HL-60 (cell line): Measurements from ENCODE around the gene NR2C1.

Source experiments
- DNase-seq, 2 experiments: peaks; one replicate each; pipeline ENCODE4 v3.0.0-alpha.2; 2010 to 2020; ENCODE audit warnings: low read depth in 1 of 2, low spot score in 1 of 2
- H3K27ac ChIP-seq: fragments of 250-450 bp; sonication (Bioruptor Pico); replicated peaks from 2 replicates; pipeline ENCODE4 v1.5.1; 2020; ENCODE audit warnings: mild to moderate bottlenecking, moderate library complexity
- H3K27me3 ChIP-seq: fragments of 250-450 bp; sonication (Bioruptor Pico); 2 replicates; pipeline ENCODE4 v1.5.1; 2021; ENCODE audit warnings: mild to moderate bottlenecking, moderate library complexity; ENCODE audit not compliant: insufficient read depth, poor library complexity, severe bottlenecking
- H3K4me3 ChIP-seq: replicated peaks from 2 replicates; pipeline ENCODE4 v1.5.1; 2011; ENCODE audit warnings: mild to moderate bottlenecking, control low read depth, low read length; ENCODE audit not compliant: insufficient read depth
- GABPA ChIP-seq: IDR thresholded peaks from 2 replicates; pipeline ENCODE4 v1.6.1; 2012; ENCODE audit warnings: low read depth
- POLR2AphosphoS5 ChIP-seq: IDR thresholded peaks from 2 replicates; pipeline ENCODE4 v1.6.1; 2012; ENCODE audit warnings: low read depth
- SPI1 ChIP-seq: IDR thresholded peaks from 2 replicates; pipeline ENCODE4 v1.6.1; 2012; ENCODE audit warnings: low read depth, mild to moderate bottlenecking, borderline replicate concordance
- TF ChIP-seq, protein P1 (sequence below): IDR thresholded peaks from one replicate; pipeline ENCODE4 v1.5.1; 2011; ENCODE audit warnings: low read length, control low read depth, inconsistent platforms; ENCODE audit not compliant: insufficient read depth
- TF ChIP-seq, protein P2 (sequence below): IDR thresholded peaks from 2 replicates; pipeline ENCODE4 v1.6.1; 2012; ENCODE audit warnings: low read depth; ENCODE audit not compliant: insufficient replicate concordance

Gene NR2C1

GRCh38 chr12:95089462-95089861 is 16.0 kb upstream of the NR2C1 start:
- Histone ChIP-seq H3K27ac (no peak overlapping the region), H3K4me3 (no peak overlapping the region), H3K27me3 (no peaks in the 10 kb centered on the region)
- no peak for TF ChIP-seq POLR2AphosphoS5
- TF ChIP-seq, protein P1, sequence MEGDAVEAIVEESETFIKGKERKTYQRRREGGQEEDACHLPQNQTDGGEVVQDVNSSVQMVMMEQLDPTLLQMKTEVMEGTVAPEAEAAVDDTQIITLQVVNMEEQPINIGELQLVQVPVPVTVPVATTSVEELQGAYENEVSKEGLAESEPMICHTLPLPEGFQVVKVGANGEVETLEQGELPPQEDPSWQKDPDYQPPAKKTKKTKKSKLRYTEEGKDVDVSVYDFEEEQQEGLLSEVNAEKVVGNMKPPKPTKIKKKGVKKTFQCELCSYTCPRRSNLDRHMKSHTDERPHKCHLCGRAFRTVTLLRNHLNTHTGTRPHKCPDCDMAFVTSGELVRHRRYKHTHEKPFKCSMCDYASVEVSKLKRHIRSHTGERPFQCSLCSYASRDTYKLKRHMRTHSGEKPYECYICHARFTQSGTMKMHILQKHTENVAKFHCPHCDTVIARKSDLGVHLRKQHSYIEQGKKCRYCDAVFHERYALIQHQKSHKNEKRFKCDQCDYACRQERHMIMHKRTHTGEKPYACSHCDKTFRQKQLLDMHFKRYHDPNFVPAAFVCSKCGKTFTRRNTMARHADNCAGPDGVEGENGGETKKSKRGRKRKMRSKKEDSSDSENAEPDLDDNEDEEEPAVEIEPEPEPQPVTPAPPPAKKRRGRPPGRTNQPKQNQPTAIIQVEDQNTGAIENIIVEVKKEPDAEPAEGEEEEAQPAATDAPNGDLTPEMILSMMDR: no peak
- TF ChIP-seq, protein P2, sequence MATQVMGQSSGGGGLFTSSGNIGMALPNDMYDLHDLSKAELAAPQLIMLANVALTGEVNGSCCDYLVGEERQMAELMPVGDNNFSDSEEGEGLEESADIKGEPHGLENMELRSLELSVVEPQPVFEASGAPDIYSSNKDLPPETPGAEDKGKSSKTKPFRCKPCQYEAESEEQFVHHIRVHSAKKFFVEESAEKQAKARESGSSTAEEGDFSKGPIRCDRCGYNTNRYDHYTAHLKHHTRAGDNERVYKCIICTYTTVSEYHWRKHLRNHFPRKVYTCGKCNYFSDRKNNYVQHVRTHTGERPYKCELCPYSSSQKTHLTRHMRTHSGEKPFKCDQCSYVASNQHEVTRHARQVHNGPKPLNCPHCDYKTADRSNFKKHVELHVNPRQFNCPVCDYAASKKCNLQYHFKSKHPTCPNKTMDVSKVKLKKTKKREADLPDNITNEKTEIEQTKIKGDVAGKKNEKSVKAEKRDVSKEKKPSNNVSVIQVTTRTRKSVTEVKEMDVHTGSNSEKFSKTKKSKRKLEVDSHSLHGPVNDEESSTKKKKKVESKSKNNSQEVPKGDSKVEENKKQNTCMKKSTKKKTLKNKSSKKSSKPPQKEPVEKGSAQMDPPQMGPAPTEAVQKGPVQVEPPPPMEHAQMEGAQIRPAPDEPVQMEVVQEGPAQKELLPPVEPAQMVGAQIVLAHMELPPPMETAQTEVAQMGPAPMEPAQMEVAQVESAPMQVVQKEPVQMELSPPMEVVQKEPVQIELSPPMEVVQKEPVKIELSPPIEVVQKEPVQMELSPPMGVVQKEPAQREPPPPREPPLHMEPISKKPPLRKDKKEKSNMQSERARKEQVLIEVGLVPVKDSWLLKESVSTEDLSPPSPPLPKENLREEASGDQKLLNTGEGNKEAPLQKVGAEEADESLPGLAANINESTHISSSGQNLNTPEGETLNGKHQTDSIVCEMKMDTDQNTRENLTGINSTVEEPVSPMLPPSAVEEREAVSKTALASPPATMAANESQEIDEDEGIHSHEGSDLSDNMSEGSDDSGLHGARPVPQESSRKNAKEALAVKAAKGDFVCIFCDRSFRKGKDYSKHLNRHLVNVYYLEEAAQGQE: no peak
- TF ChIP-seq GABPA: no peak
- no peak for TF ChIP-seq SPI1
- no peak for DNase-seq

DNA sequence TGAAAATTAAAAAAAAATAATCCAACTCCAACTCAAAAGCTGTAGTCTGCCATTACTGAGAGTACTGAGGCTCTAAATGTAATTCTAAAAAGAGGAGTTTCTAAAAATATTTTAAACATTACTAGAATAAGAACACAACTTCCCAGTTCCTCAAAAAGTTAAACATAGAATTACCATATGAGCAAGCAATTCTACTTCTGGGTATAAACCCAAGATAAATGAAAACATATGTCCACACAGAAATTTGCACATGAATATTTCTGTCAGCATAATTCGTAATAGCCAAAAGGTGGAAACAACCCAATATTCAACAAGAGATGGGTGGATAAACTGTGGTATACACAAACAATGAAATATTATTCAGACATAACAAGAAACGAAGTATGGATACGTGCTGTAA is 15.0 kb upstream of the NR2C1 start:
- H3K27ac ChIP-seq: no peak overlapping the region

GRCh38 chr12:95085612-95086011 is 12.2 kb upstream of the NR2C1 start:
- no peaks in the 10 kb centered on the region for H3K27me3 ChIP-seq
- no peak overlapping the region for H3K27ac ChIP-seq
- TF ChIP-seq, protein P1: no peak
- TF ChIP-seq GABPA (no peak), SPI1 (no peak), POLR2AphosphoS5 (no peak)
- TF ChIP-seq, protein P2: no peak
- DNase-seq: no peak
- H3K4me3 ChIP-seq: no peak overlapping the region

More for the DNA sequence above, 15.0 kb upstream of the NR2C1 start:
- no peak for DNase-seq
- TF ChIP-seq, protein P1: no peak
- TF ChIP-seq POLR2AphosphoS5 (no peak), SPI1 (no peak), GABPA (no peak)
- TF ChIP-seq, protein P2: no peak
- Histone ChIP-seq H3K27me3 (no peaks in the 10 kb centered on the region), H3K4me3 (no peak overlapping the region)
